ENCODE measurements around the gene CCDC192. TPM values are rescaled to one million over a fixed set of nuclear protein-coding genes. Genes with fewer than 3 reads are reported as not detected.
"Not testable (repeated sequence)": the region's sequence is repeated elsewhere in the genome, so short reads cannot be mapped to it uniquely, and the experiment has no call there.

Gene CCDC192
- total and polyA plus RNA-seq, 10 of the 15 experiments (the other 5 are each of a cell fraction or from before 2014, with no cell fraction given) = 0.20 to 0.79 (median 0.32) TPM; not detected in 4

DNA sequence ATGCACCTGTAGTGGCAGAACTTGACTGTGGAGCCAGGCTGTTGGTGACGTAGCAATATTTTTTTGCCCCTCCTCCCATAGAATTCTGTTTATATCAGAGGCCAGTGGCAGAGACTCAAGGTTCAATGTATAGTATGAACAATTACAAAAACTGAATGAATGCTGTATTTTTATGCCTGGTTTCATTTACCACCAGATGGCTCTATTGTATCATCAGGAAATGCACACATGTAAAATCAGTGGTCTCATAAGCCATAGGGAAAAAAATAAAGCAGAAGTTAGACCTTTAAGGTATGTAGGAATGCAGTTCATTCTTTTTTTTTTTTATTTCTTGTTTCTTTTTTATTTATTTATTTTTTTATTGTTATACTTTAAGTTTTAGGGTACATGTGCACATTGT lies 43.6 kb downstream of the CCDC192 start (continued):
- TF ChIP-seq, protein P1, sequence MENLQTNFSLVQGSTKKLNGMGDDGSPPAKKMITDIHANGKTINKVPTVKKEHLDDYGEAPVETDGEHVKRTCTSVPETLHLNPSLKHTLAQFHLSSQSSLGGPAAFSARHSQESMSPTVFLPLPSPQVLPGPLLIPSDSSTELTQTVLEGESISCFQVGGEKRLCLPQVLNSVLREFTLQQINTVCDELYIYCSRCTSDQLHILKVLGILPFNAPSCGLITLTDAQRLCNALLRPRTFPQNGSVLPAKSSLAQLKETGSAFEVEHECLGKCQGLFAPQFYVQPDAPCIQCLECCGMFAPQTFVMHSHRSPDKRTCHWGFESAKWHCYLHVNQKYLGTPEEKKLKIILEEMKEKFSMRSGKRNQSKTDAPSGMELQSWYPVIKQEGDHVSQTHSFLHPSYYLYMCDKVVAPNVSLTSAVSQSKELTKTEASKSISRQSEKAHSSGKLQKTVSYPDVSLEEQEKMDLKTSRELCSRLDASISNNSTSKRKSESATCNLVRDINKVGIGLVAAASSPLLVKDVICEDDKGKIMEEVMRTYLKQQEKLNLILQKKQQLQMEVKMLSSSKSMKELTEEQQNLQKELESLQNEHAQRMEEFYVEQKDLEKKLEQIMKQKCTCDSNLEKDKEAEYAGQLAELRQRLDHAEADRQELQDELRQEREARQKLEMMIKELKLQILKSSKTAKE (IDR thresholded peaks at IDR 0.05; ENCODE audit: low read depth, poor library complexity, severe bottlenecking) = no peak
- TF ChIP-seq, protein P2, sequence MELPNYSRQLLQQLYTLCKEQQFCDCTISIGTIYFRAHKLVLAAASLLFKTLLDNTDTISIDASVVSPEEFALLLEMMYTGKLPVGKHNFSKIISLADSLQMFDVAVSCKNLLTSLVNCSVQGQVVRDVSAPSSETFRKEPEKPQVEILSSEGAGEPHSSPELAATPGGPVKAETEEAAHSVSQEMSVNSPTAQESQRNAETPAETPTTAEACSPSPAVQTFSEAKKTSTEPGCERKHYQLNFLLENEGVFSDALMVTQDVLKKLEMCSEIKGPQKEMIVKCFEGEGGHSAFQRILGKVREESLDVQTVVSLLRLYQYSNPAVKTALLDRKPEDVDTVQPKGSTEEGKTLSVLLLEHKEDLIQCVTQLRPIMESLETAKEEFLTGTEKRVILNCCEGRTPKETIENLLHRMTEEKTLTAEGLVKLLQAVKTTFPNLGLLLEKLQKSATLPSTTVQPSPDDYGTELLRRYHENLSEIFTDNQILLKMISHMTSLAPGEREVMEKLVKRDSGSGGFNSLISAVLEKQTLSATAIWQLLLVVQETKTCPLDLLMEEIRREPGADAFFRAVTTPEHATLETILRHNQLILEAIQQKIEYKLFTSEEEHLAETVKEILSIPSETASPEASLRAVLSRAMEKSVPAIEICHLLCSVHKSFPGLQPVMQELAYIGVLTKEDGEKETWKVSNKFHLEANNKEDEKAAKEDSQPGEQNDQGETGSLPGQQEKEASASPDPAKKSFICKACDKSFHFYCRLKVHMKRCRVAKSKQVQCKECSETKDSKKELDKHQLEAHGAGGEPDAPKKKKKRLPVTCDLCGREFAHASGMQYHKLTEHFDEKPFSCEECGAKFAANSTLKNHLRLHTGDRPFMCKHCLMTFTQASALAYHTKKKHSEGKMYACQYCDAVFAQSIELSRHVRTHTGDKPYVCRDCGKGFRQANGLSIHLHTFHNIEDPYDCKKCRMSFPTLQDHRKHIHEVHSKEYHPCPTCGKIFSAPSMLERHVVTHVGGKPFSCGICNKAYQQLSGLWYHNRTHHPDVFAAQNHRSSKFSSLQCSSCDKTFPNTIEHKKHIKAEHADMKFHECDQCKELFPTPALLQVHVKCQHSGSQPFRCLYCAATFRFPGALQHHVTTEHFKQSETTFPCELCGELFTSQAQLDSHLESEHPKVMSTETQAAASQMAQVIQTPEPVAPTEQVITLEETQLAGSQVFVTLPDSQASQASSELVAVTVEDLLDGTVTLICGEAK (IDR thresholded peaks at IDR 0.05; ENCODE audit: borderline replicate concordance) = no peak

DNA sequence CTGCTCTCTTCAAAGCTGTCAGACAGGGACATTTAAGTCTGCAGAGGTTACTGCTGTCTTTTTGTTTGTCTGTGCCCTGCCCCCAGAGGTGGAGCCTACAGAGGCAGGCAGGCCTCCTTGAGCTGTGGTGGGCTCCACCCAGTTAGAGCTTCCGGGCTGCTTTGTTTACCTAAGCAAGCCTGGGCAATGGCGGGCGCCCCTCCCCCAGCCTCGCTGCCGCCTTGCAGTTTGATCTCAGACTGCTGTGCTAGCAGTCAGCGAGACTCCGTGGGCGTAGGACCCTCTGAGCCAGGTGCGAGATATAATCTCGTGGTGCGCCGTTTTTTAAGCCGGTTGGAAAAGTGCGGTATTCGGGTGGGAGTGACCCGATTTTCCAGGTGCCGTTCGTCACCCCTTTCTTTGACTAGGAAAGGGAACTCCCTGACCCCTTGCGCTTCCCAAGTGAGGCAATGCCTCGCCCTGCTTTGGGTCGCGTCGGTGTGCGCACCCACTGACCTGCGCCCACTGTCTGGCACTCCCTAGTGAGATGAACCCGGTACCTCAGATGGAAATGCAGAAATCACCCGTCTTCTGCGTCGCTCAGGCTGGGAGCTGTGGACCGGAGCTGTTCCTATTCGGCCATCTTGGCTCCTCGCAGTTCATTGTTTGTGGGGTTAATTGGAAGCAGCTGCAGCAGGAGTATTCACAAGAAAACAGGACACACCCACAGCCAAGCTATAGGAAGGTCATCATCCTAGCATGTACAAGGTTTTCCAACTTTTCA lies 49.5 kb downstream of the CCDC192 start:
- WGBS (ENCODE audit: insufficient coverage, insufficient replicate concordance, low lambda C conversion rate, missing lambda C conversion rate) = 74% methylated on average over 25 of the region's 32 CpGs
- H3K27me3 ChIP-seq (replicated peaks in 1 of 2; ENCODE audit: control insufficient read depth in 2 of 2, insufficient read depth in 2 of 2, low read length in 1 of 2); POLR2A ChIA-PET; RAD21 ChIA-PET (ENCODE audit: unreplicated experiment); DNase-seq (ENCODE audit: low read depth, low spot score); BruUV-seq (replicated peaks); H3K4me1 ChIP-seq (ENCODE audit: control insufficient read depth, insufficient read depth, low read length); H3K27ac ChIP-seq (ENCODE audit: control insufficient read depth, insufficient read depth); H3K36me3 ChIP-seq (ENCODE audit: control insufficient read depth in 2 of 2, insufficient read depth in 2 of 2, low read length in 1 of 2); ATAC-seq; H3K79me2 ChIP-seq (ENCODE audit: control insufficient read depth, insufficient read depth, low read length); intact Hi-C loops (cut with micrococcal nuclease; ENCODE audit: unreplicated experiment); SMC1A ChIA-PET (ENCODE audit: uncharacterized antibody, unreplicated experiment); H3K4me3 ChIP-seq; H3K9ac ChIP-seq (ENCODE audit: control insufficient read depth, insufficient read depth, low read length); H4K20me1 ChIP-seq (ENCODE audit: control insufficient read depth, insufficient read depth); H3K4me2 ChIP-seq (ENCODE audit: control insufficient read depth, insufficient read depth); CTCF ChIA-PET; H3K9me3 ChIP-seq (replicated peaks; ENCODE audit: control insufficient read depth, insufficient read depth, low read length); FAIRE-seq; H2AFZ ChIP-seq (ENCODE audit: control insufficient read depth, low read depth, low read length); in situ Hi-C loops (cut with MboI): not testable (repeated sequence)

Measured in GM12878 (cell line).